HG03108 (cell line): ENCODE measurements around the gene MYO5A.
"Not testable (repeated sequence)": the region's sequence is repeated elsewhere in the genome, so short reads cannot be mapped to it uniquely, and the experiment has no call there.

Source experiments
- ATAC-seq: cut with Tn5 transposase; IDR thresholded peaks from one replicate; pipeline ENCODE4 v1.9.1; 2021; ENCODE audit warnings: moderate library complexity; ENCODE audit not compliant: unreplicated experiment

The MYO5A gene

GRCh38 chr15:52424856-52425431 lies 103.7 kb downstream of the MYO5A start:
- no peak for ATAC-seq

- ATAC-seq = no peak
These were observed 104.8 kb downstream of the MYO5A start for GRCh38 chr15:52423852-52424251.

GRCh38 chr15:52422001-52422400 lies 106.7 kb downstream of the MYO5A start:
- ATAC-seq = no peak

- peak; percentile 73 for ATAC-seq
These were observed 107.7 kb downstream of the MYO5A start for GRCh38 chr15:52421029-52421428.

- no peak for ATAC-seq
These were observed 109.2 kb downstream of the MYO5A start for GRCh38 chr15:52419494-52419893.

GRCh38 chr15:52417957-52418356 lies 110.7 kb downstream of the MYO5A start:
- ATAC-seq = no peak

- no peak for ATAC-seq
These were observed 111.2 kb downstream of the MYO5A start for GRCh38 chr15:52417521-52417920.

GRCh38 chr15:52416566-52416965 lies 112.1 kb downstream of the MYO5A start:
- ATAC-seq = not testable (repeated sequence)

GRCh38 chr15:52415628-52416027 lies 113.1 kb downstream of the MYO5A start:
- no peak for ATAC-seq

GRCh38 chr15:52414936-52415335 lies 113.7 kb downstream of the MYO5A start:
- no peak for ATAC-seq

- peak; percentile 63 for ATAC-seq
These were observed 119.9 kb downstream of the MYO5A start for GRCh38 chr15:52408823-52409222.

GRCh38 chr15:52407374-52407773 lies 121.3 kb downstream of the MYO5A start:
- no peak for ATAC-seq

GRCh38 chr15:52406601-52407000 lies 122.1 kb downstream of the MYO5A start:
- no peak for ATAC-seq

- ATAC-seq = no peak
These were observed 122.8 kb downstream of the MYO5A start for GRCh38 chr15:52405856-52406255.

GRCh38 chr15:52397118-52397517 lies 131.6 kb downstream of the MYO5A start:
- no peak for ATAC-seq

- ATAC-seq = no peak
These were observed 134.6 kb downstream of the MYO5A start for GRCh38 chr15:52394118-52394517.

- no peak for ATAC-seq
These were observed 136.5 kb downstream of the MYO5A start for GRCh38 chr15:52392008-52392687.

GRCh38 chr15:52391069-52391468 lies 137.6 kb downstream of the MYO5A start:
- no peak for ATAC-seq

- no peak for ATAC-seq
These were observed 143.0 kb downstream of the MYO5A start for GRCh38 chr15:52385670-52386069.

- peak; percentile 37 for ATAC-seq
These were observed 145.5 kb downstream of the MYO5A start for GRCh38 chr15:52383100-52383588.

- ATAC-seq = peak; percentile 18
These were observed 146.0 kb downstream of the MYO5A start for GRCh38 chr15:52382647-52383046.

GRCh38 chr15:52379395-52380106 lies 149.1 kb downstream of the MYO5A start:
- peak; percentile 56 for ATAC-seq
